HepG2 (cell line): Measurements from ENCODE around the gene ATRAID. TPM values are rescaled to one million over a fixed set of nuclear protein-coding genes. Genes with fewer than 3 reads are reported as not detected.
A peak's percentile ranks its signal among the peaks of the same experiment; 100 is the strongest.

ENCODE experiments used
- DR1 ChIP-seq: sonication (generic); formaldehyde crosslinking; IDR thresholded peaks from 2 replicates; pipeline ENCODE4 v1.8.0; 2021; ENCODE audit warnings: mild to moderate bottlenecking, missing genetic modification reagents, inconsistent platforms
- FOXO1 ChIP-seq: sonication (generic); formaldehyde crosslinking; IDR thresholded peaks from 2 replicates; pipeline ENCODE4 v1.4.0; 2020; ENCODE audit warnings: missing genetic modification reagents
- HES4 ChIP-seq: sonication (generic); formaldehyde crosslinking; IDR thresholded peaks from 2 replicates; pipeline ENCODE4 v1.9.0; 2021; ENCODE audit warnings: mild to moderate bottlenecking, missing genetic modification reagents, borderline replicate concordance
- KLF9 ChIP-seq: IDR thresholded peaks from 2 replicates; pipeline ENCODE4 v1.6.1; 2016; ENCODE audit warnings: low read depth
- MED13 ChIP-seq: sonication (generic); formaldehyde crosslinking; IDR thresholded peaks from 2 replicates; pipeline ENCODE4 v1.5.0; 2020; ENCODE audit warnings: missing genetic modification reagents
- MEF2D ChIP-seq: sonication (generic); formaldehyde crosslinking; IDR thresholded peaks from 2 replicates; pipeline ENCODE4 v1.5.1; 2020; ENCODE audit warnings: mild to moderate bottlenecking, missing genetic modification reagents
- MXI1 ChIP-seq: IDR thresholded peaks from 3 replicates; pipeline ENCODE4 v1.6.1; 2012; ENCODE audit warnings: low read depth, low read length, inconsistent platforms, borderline replicate concordance
- SRSF4 ChIP-seq: fragments of 200-400 bp; formaldehyde crosslinking; IDR thresholded peaks from one replicate; pipeline ENCODE4 v1.6.1; 2018; ENCODE audit warnings: mild to moderate bottlenecking, low read depth, low read length, moderate library complexity; ENCODE audit not compliant: poor library complexity, severe bottlenecking
- ZFY ChIP-seq: sonication (generic); formaldehyde crosslinking; IDR thresholded peaks from 2 replicates; pipeline ENCODE4 v1.4.0; 2020; ENCODE audit warnings: missing genetic modification reagents
- ZIK1 ChIP-seq: sonication (generic); formaldehyde crosslinking; IDR thresholded peaks from 2 replicates; pipeline ENCODE4 v1.5.0; 2020; ENCODE audit warnings: mild to moderate bottlenecking, low read depth, missing genetic modification reagents, borderline replicate concordance
- ZNF17 ChIP-seq: sonication (generic); formaldehyde crosslinking; IDR thresholded peaks from 2 replicates; pipeline ENCODE4 v1.5.0; 2020; ENCODE audit warnings: mild to moderate bottlenecking, missing genetic modification reagents
- ZNF180 ChIP-seq: sonication (generic); formaldehyde crosslinking; IDR thresholded peaks from 2 replicates; pipeline ENCODE4 v1.4.0; 2020; ENCODE audit warnings: low read depth, missing genetic modification reagents, borderline replicate concordance
- ZNF253 ChIP-seq: sonication (generic); formaldehyde crosslinking; IDR thresholded peaks from 2 replicates; pipeline ENCODE4 v1.8.0; 2022; ENCODE audit warnings: mild to moderate bottlenecking, missing genetic modification reagents, borderline replicate concordance
- ZNF430 ChIP-seq: sonication (generic); formaldehyde crosslinking; IDR thresholded peaks from 2 replicates; pipeline ENCODE4 v1.9.0; 2021; ENCODE audit warnings: mild to moderate bottlenecking, missing genetic modification reagents
- polyA plus RNA-seq, 8 experiments: library from polyadenylated mRNA; depleted of rRNA in 3 of 8; stranded (reverse) in 7 of 8; unstranded in 1 of 8; fragments of >200 nt; fragmentation: Illumina TruSeq in 4 of 8; extraction: Trizol in 4 of 8; gene quantifications; 2 replicates each; pipeline versions ENCODE4 v1.2.1 to v1.2.3, GENCODE V29; 2011 to 2016; ENCODE audit warnings: low read depth in 4 of 8, missing spikeins in 1 of 8, mixed read lengths in 1 of 8; ENCODE audit not compliant: insufficient read depth in 1 of 8
- total RNA-seq, 5 experiments: library from RNA; depleted of rRNA; stranded (reverse); fragments of >200 nt; fragmentation: Illumina TruSeq; extraction: Trizol; gene quantifications; 2 replicates each; pipeline ENCODE4 v1.2.3, GENCODE V29; 2016; ENCODE audit warnings: low read depth in 1 of 5
- TF ChIP-seq, protein P1 (sequence below): sonication (generic); formaldehyde crosslinking; IDR thresholded peaks from 2 replicates; pipeline ENCODE4 v1.4.0; 2020; ENCODE audit warnings: missing genetic modification reagents
- TF ChIP-seq, protein P2 (sequence below): sonication (generic); formaldehyde crosslinking; IDR thresholded peaks from 2 replicates; pipeline ENCODE4 v1.5.0; 2020; ENCODE audit warnings: mild to moderate bottlenecking, missing genetic modification reagents
- TF ChIP-seq, protein P3 (sequence below): sonication (generic); formaldehyde crosslinking; IDR thresholded peaks from 2 replicates; pipeline ENCODE4 v1.4.0; 2020; ENCODE audit warnings: missing genetic modification reagents
- TF ChIP-seq, protein P4 (sequence below): sonication (generic); formaldehyde crosslinking; IDR thresholded peaks from 2 replicates; pipeline ENCODE4 v1.9.0; 2021; ENCODE audit warnings: missing genetic modification reagents, borderline replicate concordance
- TF ChIP-seq, protein P5 (sequence below): sonication (generic); formaldehyde crosslinking; IDR thresholded peaks from 2 replicates; pipeline ENCODE4 v1.4.0; 2020; ENCODE audit warnings: missing genetic modification reagents

The ATRAID gene
- total and polyA plus RNA-seq, 2 of the 13 experiments (the other 11 are each of a cell fraction or from before 2014, with no cell fraction given), result 207 to 382 TPM

DNA sequence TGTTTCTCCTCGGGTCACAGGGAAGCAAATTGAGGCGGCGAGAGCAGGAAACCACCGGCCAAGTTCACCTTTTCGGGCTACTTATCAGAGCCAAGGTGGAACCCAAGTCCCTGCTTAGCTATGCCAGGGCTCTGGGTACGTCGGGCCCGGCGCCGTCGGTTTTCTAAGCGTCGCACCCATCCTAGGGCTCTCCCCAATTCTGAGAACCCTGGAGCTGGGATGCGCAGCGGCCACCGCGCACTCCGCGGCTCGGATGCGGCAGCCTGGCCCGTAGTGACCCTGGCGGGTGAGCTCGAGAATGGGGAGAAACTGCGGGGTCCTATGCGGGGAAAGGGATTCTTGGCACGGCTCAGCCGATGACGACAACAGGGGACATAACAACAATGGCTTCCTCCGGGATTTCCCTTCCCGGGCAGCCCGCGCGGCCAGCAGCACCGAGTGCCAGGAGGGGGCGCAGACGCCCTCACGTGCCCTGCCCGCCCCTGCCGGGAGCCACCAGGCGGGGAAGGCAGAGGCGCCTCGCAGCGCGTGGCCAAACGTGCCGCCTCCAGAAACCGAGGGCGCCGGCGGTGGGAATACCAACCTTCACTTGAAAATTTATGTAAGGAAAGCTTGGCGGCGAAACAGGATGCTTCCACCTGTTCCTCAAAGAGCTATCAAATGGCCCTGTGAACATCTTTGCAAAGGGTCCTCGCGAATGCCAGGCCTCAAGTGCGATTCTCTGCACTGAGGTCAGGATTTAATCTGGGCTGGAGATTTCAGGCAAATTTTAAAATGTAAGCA, 53.1 kb downstream of the ATRAID start (continued):
- TF ChIP-seq, protein P1, sequence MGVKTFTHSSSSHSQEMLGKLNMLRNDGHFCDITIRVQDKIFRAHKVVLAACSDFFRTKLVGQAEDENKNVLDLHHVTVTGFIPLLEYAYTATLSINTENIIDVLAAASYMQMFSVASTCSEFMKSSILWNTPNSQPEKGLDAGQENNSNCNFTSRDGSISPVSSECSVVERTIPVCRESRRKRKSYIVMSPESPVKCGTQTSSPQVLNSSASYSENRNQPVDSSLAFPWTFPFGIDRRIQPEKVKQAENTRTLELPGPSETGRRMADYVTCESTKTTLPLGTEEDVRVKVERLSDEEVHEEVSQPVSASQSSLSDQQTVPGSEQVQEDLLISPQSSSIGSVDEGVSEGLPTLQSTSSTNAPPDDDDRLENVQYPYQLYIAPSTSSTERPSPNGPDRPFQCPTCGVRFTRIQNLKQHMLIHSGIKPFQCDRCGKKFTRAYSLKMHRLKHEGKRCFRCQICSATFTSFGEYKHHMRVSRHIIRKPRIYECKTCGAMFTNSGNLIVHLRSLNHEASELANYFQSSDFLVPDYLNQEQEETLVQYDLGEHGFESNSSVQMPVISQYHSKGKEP (CRISPR knock-in tag), result 0 out of 2 replicates have a peak, but pooled peaks have one; percentile 25
- TF ChIP-seq, protein P2, sequence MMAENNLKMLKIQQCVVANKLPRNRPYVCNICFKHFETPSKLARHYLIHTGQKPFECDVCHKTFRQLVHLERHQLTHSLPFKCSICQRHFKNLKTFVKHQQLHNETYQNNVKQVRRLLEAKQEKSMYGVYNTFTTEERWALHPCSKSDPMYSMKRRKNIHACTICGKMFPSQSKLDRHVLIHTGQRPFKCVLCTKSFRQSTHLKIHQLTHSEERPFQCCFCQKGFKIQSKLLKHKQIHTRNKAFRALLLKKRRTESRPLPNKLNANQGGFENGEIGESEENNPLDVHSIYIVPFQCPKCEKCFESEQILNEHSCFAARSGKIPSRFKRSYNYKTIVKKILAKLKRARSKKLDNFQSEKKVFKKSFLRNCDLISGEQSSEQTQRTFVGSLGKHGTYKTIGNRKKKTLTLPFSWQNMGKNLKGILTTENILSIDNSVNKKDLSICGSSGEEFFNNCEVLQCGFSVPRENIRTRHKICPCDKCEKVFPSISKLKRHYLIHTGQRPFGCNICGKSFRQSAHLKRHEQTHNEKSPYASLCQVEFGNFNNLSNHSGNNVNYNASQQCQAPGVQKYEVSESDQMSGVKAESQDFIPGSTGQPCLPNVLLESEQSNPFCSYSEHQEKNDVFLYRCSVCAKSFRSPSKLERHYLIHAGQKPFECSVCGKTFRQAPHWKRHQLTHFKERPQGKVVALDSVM (CRISPR knock-in tag), result peak; percentile 56; the same call in 1 of the 2 replicates
- TF ChIP-seq MED13 (CRISPR knock-in tag) (0 out of 2 replicates have a peak, but pooled peaks have one; percentile 54), HES4 (CRISPR knock-in tag) (peak; percentile 85; the same call in 1 of the 2 replicates), KLF9 (no peak), ZNF253 (CRISPR knock-in tag) (peak; percentile 89), ZFY (CRISPR knock-in tag) (peak; percentile 45; the same call in 1 of the 2 replicates), ZIK1 (CRISPR knock-in tag) (0 out of 2 replicates have a peak, but pooled peaks have one; percentile 60), MEF2D (CRISPR knock-in tag) (0 out of 2 replicates have a peak, but pooled peaks have one; percentile 46), DR1 (CRISPR knock-in tag) (no peak), ZNF430 (CRISPR knock-in tag) (no peak; the same call in 1 of the 2 replicates), MXI1 (no peak), SRSF4 (no peak), FOXO1 (CRISPR knock-in tag) (peak; percentile 55; the same call in 1 of the 2 replicates), ZNF17 (CRISPR knock-in tag) (no peak), ZNF180 (CRISPR knock-in tag) (no peak)
- TF ChIP-seq, protein P3, sequence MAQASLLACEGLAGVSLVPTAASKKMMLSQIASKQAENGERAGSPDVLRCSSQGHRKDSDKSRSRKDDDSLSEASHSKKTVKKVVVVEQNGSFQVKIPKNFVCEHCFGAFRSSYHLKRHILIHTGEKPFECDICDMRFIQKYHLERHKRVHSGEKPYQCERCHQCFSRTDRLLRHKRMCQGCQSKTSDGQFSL (CRISPR knock-in tag), result 0 out of 2 replicates have a peak, but pooled peaks have one; percentile 55
- TF ChIP-seq, protein P4, sequence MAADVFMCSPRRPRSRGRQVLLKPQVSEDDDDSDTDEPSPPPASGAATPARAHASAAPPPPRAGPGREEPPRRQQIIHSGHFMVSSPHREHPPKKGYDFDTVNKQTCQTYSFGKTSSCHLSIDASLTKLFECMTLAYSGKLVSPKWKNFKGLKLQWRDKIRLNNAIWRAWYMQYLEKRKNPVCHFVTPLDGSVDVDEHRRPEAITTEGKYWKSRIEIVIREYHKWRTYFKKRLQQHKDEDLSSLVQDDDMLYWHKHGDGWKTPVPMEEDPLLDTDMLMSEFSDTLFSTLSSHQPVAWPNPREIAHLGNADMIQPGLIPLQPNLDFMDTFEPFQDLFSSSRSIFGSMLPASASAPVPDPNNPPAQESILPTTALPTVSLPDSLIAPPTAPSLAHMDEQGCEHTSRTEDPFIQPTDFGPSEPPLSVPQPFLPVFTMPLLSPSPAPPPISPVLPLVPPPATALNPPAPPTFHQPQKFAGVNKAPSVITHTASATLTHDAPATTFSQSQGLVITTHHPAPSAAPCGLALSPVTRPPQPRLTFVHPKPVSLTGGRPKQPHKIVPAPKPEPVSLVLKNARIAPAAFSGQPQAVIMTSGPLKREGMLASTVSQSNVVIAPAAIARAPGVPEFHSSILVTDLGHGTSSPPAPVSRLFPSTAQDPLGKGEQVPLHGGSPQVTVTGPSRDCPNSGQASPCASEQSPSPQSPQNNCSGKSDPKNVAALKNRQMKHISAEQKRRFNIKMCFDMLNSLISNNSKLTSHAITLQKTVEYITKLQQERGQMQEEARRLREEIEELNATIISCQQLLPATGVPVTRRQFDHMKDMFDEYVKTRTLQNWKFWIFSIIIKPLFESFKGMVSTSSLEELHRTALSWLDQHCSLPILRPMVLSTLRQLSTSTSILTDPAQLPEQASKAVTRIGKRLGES (CRISPR knock-in tag), result peak; percentile 70; the same call in 1 of the 2 replicates
- TF ChIP-seq, protein P5, sequence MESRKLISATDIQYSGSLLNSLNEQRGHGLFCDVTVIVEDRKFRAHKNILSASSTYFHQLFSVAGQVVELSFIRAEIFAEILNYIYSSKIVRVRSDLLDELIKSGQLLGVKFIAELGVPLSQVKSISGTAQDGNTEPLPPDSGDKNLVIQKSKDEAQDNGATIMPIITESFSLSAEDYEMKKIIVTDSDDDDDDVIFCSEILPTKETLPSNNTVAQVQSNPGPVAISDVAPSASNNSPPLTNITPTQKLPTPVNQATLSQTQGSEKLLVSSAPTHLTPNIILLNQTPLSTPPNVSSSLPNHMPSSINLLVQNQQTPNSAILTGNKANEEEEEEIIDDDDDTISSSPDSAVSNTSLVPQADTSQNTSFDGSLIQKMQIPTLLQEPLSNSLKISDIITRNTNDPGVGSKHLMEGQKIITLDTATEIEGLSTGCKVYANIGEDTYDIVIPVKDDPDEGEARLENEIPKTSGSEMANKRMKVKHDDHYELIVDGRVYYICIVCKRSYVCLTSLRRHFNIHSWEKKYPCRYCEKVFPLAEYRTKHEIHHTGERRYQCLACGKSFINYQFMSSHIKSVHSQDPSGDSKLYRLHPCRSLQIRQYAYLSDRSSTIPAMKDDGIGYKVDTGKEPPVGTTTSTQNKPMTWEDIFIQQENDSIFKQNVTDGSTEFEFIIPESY (CRISPR knock-in tag), result peak; percentile 60; the same call in 1 of the 2 replicates
